Measurements from ENCODE around the gene MAP3K9.

- TF ChIP-seq CTCF (IDR thresholded peaks at IDR 0.05; ENCODE audit: insufficient read depth, low read depth, low read length) (no peak), EZH2 (IDR thresholded peaks at IDR 0.05; ENCODE audit: insufficient read depth, low read length) (no peak)
Observed at GRCh38 chr14:70754991-70755390, 54.3 kb downstream of the MAP3K9 start.
